Fibroblast of skin of abdomen (primary cell): ENCODE data around the gene OLA1.

Experiments
- DNase-seq: peaks from one replicate; pipeline ENCODE4 v3.0.0-alpha.2; 2013

Gene OLA1

DNA sequence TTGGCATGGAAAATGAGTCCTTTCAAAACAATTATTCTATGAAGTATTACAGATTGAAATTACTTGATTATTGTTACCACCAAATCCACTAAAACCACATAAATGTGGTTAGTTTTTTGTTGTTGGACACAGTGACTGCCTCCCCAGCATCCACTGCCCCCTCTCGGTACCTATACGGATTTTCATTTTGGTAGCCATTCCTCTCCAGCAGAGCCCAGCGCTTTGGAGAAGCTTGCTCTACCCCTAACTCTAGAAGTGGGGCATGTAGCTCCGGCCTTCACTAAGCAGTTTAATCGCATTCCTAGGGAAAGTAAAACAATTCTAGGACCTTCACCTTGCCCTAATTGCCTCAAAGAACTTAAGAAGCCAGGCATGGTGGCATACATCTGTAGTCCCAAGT lies 24.2 kb downstream of the OLA1 start:
- DNase-seq: no peak

DNA sequence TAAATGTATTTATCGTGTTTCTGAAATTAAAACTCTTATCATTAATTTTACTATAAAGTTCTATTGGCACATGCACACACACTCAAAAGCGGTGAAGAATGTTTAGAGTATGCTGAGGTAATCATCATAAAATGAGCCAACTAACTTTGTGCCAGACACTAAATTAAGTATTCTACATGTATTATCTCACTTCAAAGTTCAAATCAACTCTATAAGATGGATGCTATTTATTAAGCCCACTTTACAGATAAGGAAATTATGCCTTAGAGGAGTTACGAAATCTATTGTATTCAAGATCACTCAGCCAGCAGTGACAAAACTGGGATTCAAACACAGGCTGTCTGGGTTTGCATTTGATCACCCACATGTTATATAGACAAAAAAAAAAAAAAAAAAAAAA lies 24.9 kb downstream of the OLA1 start:
- no peak for DNase-seq

- DNase-seq: no peak
Observed at GRCh38 chr2:174222154-174222553, 26.2 kb downstream of the OLA1 start.

DNA sequence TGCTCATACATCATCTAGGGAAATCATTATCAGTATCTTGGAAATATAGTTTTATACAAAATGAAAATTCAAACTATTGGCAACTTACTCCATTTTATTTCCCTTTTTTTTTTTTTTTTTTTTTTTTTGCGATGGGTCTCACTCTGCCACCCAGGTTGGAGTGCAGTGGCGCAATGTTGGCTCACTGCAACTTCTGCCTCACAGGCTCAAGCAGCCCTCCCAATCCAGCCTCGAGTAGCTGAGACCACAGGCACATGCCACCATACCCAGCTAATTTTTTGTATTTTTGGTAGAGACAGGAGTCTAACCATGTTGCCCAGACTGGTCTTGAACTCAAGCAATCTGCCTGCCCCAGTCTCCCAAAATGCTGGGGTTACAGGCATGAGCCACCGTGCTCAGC lies 29.0 kb downstream of the OLA1 start:
- no peak for DNase-seq

GRCh38 chr2:174218773-174219172 lies 29.6 kb downstream of the OLA1 start:
- DNase-seq: no peak

DNA sequence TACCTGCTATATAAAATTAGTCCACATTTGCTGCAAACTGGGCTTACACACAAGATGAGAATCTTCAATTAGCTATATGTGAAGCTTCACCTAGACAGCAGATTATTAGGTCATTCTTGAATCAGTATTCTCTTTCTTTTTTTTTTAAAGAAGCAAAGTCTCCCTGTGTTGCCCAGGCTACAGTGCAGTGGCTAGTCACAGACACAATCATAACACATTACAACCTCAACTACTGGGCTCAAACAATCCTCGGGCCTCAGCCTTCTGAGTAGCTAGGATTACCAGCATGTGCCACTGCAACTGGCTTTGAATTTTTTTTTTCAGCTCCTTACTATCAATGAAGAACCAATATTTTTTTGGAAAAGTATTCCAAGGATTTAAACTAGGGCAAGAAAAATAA lies 30.5 kb downstream of the OLA1 start:
- DNase-seq: no peak

- no peak for DNase-seq
Observed at GRCh38 chr2:174211954-174212353, 36.4 kb downstream of the OLA1 start.

- DNase-seq: no peak
Observed at GRCh38 chr2:174210862-174211261, 37.5 kb downstream of the OLA1 start.

GRCh38 chr2:174209325-174209724 lies 39.0 kb downstream of the OLA1 start:
- no peak for DNase-seq

- DNase-seq: no peak
Observed at GRCh38 chr2:174208026-174208425, 40.3 kb downstream of the OLA1 start.

DNA sequence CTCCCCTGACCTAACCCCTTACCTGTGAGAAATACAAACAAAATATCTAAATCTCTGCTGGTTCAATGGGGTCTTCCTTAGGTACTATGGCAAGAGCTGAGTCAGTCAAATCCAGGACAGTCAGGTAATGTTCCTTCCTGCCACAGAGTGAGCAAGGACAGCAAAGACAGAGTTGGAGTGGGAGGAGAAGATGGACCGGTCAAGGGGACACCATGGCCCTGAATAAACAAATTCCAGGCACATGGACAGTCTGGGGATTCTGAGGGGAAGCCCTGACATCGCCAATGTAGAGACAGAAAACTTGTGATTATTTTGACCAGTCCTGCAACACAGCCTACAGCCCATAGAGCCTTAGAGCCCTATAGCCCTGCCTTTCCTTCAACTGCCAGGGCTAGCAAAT lies 42.8 kb downstream of the OLA1 start:
- no peak for DNase-seq

DNA sequence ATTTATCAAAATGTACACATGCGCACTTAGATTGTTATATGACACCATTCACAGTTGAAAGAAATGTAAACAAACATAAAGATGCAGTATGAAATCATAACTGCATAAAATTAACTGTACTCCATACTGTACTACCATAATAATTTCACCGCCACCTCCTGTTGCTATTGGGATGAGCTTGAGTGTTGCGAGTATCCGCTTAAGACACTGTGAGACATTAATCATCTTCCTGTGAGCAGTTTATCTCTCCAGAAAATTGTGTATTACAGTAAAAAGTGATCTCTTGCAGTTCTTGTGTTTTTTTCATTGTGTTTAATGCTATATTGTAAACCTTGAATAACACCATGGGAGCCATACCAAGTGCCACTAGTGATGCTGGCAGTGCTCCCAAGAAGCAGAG lies 46.1 kb downstream of the OLA1 start:
- no peak for DNase-seq

GRCh38 chr2:174198846-174199564 lies 49.3 kb downstream of the OLA1 start:
- DNase-seq: peak; percentile 45

DNA sequence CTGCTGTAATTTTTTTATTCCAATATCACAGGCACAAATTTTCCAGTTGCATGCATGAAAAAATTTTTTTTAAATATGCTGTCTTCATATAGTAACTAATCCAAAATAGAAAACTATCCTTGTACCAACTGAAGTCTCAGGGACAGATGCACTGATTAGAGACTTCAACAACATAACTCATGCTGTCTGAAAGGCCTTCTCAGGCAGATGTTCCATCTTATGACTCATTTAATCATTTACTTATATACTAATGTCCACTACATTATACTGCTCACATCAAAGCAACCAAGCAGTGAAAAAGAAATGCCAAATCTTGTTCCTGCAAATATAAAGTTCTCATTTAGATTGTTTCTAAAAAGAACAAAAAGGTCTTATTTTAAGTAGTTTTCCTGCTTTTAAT lies 53.1 kb downstream of the OLA1 start:
- DNase-seq: no peak

GRCh38 chr2:174193737-174194136 lies 54.6 kb downstream of the OLA1 start:
- no peak for DNase-seq

DNA sequence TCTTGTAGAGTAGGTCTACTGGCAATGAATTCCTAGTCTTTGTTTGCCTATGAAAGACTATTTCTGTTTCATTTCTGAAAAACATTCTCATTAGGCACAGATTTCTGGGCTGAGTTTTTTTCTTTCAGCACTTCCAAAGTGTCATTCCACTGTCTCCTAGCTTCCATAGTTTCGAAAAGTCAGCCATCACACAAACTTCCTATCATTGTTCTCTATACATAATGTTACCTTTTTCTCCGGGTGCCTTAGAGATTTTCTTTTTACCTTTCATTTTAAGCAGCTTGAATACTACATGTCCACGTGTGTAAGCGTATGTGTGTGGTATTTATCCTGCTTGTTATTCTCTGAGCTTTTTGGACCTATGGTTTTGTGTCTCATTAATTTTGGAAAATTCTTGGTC lies 55.7 kb downstream of the OLA1 start:
- no peak for DNase-seq

- DNase-seq: no peak
Observed at GRCh38 chr2:174191342-174192074, 56.8 kb downstream of the OLA1 start.

DNA sequence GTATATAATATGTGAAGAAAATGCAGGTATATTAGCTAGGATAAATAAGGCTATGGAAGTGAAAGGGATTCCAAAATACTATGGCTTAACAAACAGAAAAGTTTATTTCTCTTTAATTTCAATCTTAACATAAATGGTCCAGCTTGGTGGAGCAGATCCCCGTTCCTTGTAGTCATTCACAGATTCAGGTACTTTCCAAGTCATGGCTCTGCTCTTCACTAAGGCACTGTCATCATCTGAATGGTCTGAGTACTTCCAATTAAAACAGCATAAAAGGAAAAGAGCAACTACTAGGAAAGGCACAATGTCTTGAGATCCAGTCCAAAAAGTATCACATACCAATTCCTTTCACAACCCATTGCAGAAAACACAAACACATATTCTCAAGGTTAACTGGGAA lies 63.4 kb downstream of the OLA1 start:
- DNase-seq: no peak

- DNase-seq: no peak
Observed at GRCh38 chr2:174184504-174184903, 63.8 kb downstream of the OLA1 start.

DNA sequence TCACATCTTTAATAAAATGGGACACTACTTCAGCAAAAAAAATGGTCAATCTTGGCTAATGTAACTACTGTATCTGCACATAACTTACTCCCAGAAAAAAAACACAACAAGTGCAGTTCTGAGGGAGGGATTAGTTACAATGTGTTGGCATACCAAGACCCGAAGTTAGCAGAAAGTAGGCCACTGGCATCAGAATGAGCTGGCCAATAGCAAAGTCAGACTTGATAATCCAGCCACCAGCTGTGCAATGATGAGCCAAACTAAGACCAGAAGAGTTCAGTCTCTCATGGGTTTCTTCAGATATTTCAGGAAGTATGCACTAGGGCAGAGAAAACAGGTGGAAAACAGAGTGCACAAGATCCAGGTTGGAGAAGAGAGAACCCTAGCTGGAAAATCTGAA lies 65.3 kb downstream of the OLA1 start:
- no peak for DNase-seq

DNA sequence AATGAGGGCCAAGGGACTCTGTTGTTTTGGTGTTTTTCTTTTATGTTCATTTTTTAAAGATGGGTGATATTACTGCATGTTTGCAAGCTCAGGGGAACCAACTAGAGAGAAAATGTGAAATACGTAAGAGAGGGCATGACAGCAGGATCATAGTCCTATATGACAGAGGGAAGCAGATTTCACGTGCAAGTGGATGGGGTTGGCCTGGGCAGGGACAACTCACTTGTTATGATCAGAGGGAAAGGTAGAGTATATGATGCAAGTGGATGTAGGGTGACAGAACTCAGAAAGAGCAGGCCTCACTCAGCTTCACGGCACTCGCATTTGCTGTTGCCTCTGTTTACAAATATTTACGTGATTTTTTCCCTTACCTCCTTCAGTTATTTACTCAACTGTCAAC lies 67.0 kb downstream of the OLA1 start:
- no peak for DNase-seq

- DNase-seq: no peak
Observed at GRCh38 chr2:174180726-174181236, 67.6 kb downstream of the OLA1 start.

GRCh38 chr2:174180165-174180724 lies 68.1 kb downstream of the OLA1 start:
- no peak for DNase-seq

DNA sequence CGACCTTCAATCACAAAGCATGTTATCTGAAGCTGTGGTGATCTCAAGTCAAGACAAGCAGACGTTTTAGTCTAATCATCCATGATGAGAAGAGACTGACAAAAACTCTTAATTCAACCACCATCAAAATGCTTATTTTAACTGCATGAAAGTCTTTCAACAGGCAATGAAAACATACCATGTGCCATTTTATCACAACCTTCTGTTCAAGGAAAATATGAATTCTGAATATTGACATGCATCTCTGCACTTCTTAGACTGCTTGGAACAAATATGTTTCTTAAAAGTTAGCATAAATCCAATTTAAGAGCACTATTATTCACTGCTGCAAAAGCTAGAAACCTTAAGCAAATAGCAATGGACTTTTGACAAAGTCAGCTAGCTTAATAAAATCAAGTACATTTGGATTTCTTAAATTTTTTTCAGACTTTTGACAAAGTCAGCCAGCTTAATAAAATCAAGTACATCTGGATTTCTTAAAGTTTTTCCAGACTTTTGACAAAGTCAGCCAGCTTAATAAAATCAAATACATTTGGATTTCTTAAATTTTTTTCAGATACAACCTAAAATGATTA lies 70.9 kb downstream of the OLA1 start:
- no peak for DNase-seq
